Measurements from ENCODE around the gene KDM4C.

DNA sequence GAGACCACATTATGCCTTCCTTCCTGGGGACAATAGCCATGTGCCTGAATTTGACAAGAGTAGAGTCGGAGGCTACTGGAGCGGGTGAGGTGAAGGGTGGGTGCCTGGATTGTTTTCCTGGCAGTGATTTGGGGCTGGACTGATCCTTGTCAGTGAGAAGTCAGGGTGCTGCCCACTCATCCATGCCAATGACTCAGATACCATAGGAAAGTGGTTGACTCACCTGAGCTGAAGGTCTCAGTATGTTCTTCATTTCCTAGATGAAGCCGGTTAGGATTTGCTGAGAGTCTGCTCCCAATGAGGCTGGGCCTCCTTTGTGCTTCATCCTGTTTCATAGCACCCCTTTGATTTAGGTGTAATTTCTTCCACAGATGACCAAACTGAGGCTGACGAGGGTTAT lies 366.0 kb downstream of the KDM4C start:
- TF ChIP-seq, protein P1, sequence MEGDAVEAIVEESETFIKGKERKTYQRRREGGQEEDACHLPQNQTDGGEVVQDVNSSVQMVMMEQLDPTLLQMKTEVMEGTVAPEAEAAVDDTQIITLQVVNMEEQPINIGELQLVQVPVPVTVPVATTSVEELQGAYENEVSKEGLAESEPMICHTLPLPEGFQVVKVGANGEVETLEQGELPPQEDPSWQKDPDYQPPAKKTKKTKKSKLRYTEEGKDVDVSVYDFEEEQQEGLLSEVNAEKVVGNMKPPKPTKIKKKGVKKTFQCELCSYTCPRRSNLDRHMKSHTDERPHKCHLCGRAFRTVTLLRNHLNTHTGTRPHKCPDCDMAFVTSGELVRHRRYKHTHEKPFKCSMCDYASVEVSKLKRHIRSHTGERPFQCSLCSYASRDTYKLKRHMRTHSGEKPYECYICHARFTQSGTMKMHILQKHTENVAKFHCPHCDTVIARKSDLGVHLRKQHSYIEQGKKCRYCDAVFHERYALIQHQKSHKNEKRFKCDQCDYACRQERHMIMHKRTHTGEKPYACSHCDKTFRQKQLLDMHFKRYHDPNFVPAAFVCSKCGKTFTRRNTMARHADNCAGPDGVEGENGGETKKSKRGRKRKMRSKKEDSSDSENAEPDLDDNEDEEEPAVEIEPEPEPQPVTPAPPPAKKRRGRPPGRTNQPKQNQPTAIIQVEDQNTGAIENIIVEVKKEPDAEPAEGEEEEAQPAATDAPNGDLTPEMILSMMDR (IDR thresholded peaks at IDR 0.05; ENCODE audit: insufficient read depth, low read length, poor library complexity, severe bottlenecking): no peak
- TF ChIP-seq EZH2phosphoT487 (conservative IDR thresholded peaks at IDR 0.05; ENCODE audit: low read length): no peak

Measured in SU-DHL-6 (cell line).